ENCODE measurements around the gene ABTB2.

The ABTB2 gene

GRCh38 chr11:34351687-34352469, 5.9 kb downstream of the ABTB2 start:
- Histone ChIP-seq H3K27ac (ENCODE audit: low read depth, low read length, severe bottlenecking) (no peak overlapping the region), H3K9me3 (ENCODE audit: control insufficient read depth, low read length) (no peaks in the 10 kb centered on the region), H3K4me3 (ENCODE audit: extremely low read depth, insufficient read depth, low read length, poor library complexity, severe bottlenecking) (no peak overlapping the region), H3K4me1 (ENCODE audit: control insufficient read depth, insufficient read depth, low read length, poor library complexity, severe bottlenecking) (peaks cover 15% of the 10 kb centered on the region), H3K36me3 (ENCODE audit: control insufficient read depth, insufficient read depth, low read length) (no peaks in the 10 kb centered on the region)
- WGBS, 2 experiments (ENCODE audit: insufficient coverage in 2 of 2), result 100% methylated on average over 1 to 2 of the region's 4 CpGs

GRCh38 chr11:34351051-34351450, 6.8 kb downstream of the ABTB2 start:
- Histone ChIP-seq H3K27ac (ENCODE audit: low read depth, low read length, severe bottlenecking) (no peak overlapping the region), H3K9me3 (ENCODE audit: control insufficient read depth, low read length) (no peaks in the 10 kb centered on the region), H3K36me3 (ENCODE audit: control insufficient read depth, insufficient read depth, low read length) (no peaks in the 10 kb centered on the region), H3K4me3 (ENCODE audit: extremely low read depth, insufficient read depth, low read length, poor library complexity, severe bottlenecking) (no peak overlapping the region), H3K4me1 (ENCODE audit: control insufficient read depth, insufficient read depth, low read length, poor library complexity, severe bottlenecking) (peaks cover 21% of the 10 kb centered on the region)
- WGBS, 2 experiments (ENCODE audit: insufficient coverage in 2 of 2), result 79 to 87% methylated on average over 2 to 3 of the region's 3 CpGs

DNA sequence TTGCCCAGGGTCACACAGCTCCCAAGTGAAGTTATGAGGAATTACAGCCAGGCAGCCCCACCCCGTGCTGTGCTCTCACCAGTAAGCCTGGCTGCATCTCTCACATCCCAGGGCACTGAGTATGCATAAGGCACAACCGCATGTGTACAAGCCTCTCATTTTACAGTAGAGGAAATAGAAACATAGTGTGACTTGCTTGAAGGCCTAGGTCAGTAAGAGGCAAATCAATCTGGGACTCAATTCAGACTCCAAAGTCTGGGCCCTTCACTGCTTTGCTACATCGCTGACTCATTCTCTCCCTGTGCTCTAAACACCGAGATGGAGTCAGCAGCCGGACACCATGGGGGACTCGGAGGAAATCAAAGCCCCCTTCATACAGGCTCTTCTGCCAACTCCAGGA, 7.9 kb downstream of the ABTB2 start:
- 78 to 96% methylated on average over 4 to 5 of the region's 6 CpGs for WGBS, 2 experiments (ENCODE audit: insufficient coverage in 2 of 2)
- Histone ChIP-seq H3K27ac (ENCODE audit: low read depth, low read length, severe bottlenecking) (no peak overlapping the region), H3K36me3 (ENCODE audit: control insufficient read depth, insufficient read depth, low read length) (no peaks in the 10 kb centered on the region), H3K4me1 (ENCODE audit: control insufficient read depth, insufficient read depth, low read length, poor library complexity, severe bottlenecking) (peaks cover 25% of the 10 kb centered on the region), H3K4me3 (ENCODE audit: extremely low read depth, insufficient read depth, low read length, poor library complexity, severe bottlenecking) (no peak overlapping the region), H3K9me3 (ENCODE audit: control insufficient read depth, low read length) (no peaks in the 10 kb centered on the region)

DNA sequence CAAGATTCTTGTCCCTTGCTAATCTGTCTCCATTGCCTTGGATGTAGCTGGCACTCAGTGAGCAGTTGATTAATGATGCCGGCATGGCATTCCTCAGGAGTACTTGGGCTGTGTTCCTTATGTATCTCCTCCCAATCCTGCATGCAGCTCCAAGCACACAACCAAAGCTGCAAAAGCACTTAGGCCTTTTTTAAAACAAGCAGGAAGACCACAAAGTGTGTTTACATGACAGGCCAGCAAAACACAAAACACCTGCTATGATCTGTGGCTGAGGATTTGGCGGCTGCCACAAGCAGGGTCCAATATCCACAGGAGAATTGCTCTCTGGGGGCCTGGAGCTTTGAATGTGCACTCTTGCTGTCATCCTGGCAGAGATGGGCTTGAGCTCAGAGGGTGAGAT, 8.9 kb downstream of the ABTB2 start:
- Histone ChIP-seq H3K4me1 (ENCODE audit: control insufficient read depth, insufficient read depth, low read length, poor library complexity, severe bottlenecking) (peaks cover 21% of the 10 kb centered on the region), H3K4me3 (ENCODE audit: extremely low read depth, insufficient read depth, low read length, poor library complexity, severe bottlenecking) (no peak overlapping the region), H3K36me3 (ENCODE audit: control insufficient read depth, insufficient read depth, low read length) (no peaks in the 10 kb centered on the region), H3K9me3 (ENCODE audit: control insufficient read depth, low read length) (no peaks in the 10 kb centered on the region), H3K27ac (ENCODE audit: low read depth, low read length, severe bottlenecking) (no peak overlapping the region)
- 89 to 95% methylated on average over 2 of the region's 2 CpGs for WGBS, 2 experiments (ENCODE audit: insufficient coverage in 2 of 2)

DNA sequence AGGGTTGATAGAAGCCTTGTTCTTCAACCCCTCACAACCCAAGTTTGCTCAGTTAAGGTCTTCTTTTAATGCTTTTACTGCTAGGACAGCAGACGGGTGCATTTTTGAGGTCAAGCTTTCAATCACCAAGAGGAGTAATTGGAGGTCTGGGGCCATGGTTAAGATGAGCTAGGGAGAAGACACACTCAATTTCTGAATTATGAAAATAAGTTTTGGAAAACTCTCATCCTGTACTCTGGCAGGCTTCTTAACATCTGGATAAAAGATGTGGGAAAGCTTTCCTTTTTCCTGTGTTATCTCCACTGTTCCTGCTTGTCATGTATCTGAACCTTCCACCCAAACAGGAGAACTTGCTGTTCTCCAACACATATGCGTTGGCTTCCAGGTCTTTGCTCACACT, 9.7 kb downstream of the ABTB2 start:
- 90 to 95% methylated on average over 2 of the region's 2 CpGs for WGBS, 2 experiments (ENCODE audit: insufficient coverage in 2 of 2)
- peaks cover 21% of the 10 kb centered on the region for H3K4me1 ChIP-seq (ENCODE audit: control insufficient read depth, insufficient read depth, low read length, poor library complexity, severe bottlenecking)
- no peak overlapping the region for H3K27ac ChIP-seq (ENCODE audit: low read depth, low read length, severe bottlenecking)
- no peak overlapping the region for H3K4me3 ChIP-seq (ENCODE audit: extremely low read depth, insufficient read depth, low read length, poor library complexity, severe bottlenecking)
- H3K9me3 ChIP-seq (ENCODE audit: control insufficient read depth, low read length), result no peaks in the 10 kb centered on the region
- no peaks in the 10 kb centered on the region for H3K36me3 ChIP-seq (ENCODE audit: control insufficient read depth, insufficient read depth, low read length)

- no peak overlapping the region for H3K27ac ChIP-seq (ENCODE audit: low read depth, low read length, severe bottlenecking)
- peaks cover 27% of the 10 kb centered on the region for H3K4me1 ChIP-seq (ENCODE audit: control insufficient read depth, insufficient read depth, low read length, poor library complexity, severe bottlenecking)
- WGBS, 2 experiments (ENCODE audit: insufficient coverage in 2 of 2), result 83 to 94% methylated on average over 3 to 4 of the region's 6 CpGs
- no peaks in the 10 kb centered on the region for H3K36me3 ChIP-seq (ENCODE audit: control insufficient read depth, insufficient read depth, low read length)
- H3K4me3 ChIP-seq (ENCODE audit: extremely low read depth, insufficient read depth, low read length, poor library complexity, severe bottlenecking), result no peak overlapping the region
- no peaks in the 10 kb centered on the region for H3K9me3 ChIP-seq (ENCODE audit: control insufficient read depth, low read length)
Measured at GRCh38 chr11:34346551-34346950, 11.3 kb downstream of the ABTB2 start.

DNA sequence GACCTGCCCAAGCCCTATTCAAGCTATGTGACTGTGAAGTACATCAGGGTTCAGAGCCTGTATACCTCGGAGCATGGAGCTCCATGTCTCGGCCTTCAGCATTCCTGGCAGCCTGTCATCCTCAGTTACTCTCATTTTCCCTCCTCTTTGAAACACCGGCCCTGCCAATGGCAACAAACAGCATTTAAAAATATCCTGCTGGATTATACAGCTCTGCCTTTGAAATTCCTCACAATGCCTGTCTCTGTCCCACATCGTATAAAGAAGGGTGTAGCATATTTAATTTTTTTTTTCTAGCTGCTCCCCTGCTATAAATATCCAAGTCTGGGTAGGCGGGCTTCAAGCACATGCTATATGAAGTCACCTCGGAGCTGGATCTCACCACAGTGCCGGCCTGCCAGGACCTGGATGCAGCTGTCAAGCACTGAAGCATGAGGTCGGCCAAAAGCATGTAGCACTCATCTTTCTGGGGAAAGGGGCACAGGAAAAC, 11.8 kb downstream of the ABTB2 start:
- Histone ChIP-seq H3K36me3 (ENCODE audit: control insufficient read depth, insufficient read depth, low read length) (no peaks in the 10 kb centered on the region), H3K4me3 (ENCODE audit: extremely low read depth, insufficient read depth, low read length, poor library complexity, severe bottlenecking) (no peak overlapping the region), H3K27ac (ENCODE audit: low read depth, low read length, severe bottlenecking) (no peak overlapping the region), H3K9me3 (ENCODE audit: control insufficient read depth, low read length) (no peaks in the 10 kb centered on the region), H3K4me1 (ENCODE audit: control insufficient read depth, insufficient read depth, low read length, poor library complexity, severe bottlenecking) (peaks cover 27% of the 10 kb centered on the region)
- WGBS, 2 experiments (ENCODE audit: insufficient coverage in 2 of 2), result 94 to 95% methylated on average over 6 to 8 of the region's 8 CpGs

DNA sequence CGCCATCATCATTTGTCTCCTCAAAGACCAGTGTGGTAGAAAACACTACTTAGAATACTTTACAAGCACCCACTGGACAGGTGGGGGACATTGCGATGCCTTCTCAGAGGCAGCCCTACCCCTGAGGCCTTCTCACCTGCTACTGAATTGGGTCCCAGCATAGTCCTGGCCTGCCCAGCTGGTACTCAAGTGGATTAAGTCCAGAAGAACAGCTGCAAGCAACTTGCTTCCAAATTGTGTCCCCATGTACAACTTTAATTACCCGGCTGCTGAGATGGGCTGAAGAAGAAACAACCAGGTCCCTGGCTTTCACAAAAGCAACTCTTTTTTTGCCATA, 12.3 kb downstream of the ABTB2 start:
- Histone ChIP-seq H3K27ac (ENCODE audit: low read depth, low read length, severe bottlenecking) (no peak overlapping the region), H3K4me1 (ENCODE audit: control insufficient read depth, insufficient read depth, low read length, poor library complexity, severe bottlenecking) (peaks cover 27% of the 10 kb centered on the region), H3K9me3 (ENCODE audit: control insufficient read depth, low read length) (no peaks in the 10 kb centered on the region), H3K36me3 (ENCODE audit: control insufficient read depth, insufficient read depth, low read length) (no peaks in the 10 kb centered on the region), H3K4me3 (ENCODE audit: extremely low read depth, insufficient read depth, low read length, poor library complexity, severe bottlenecking) (no peak overlapping the region)
- 90 to 100% methylated on average over 2 of the region's 3 CpGs for WGBS, 2 experiments (ENCODE audit: insufficient coverage in 2 of 2)

DNA sequence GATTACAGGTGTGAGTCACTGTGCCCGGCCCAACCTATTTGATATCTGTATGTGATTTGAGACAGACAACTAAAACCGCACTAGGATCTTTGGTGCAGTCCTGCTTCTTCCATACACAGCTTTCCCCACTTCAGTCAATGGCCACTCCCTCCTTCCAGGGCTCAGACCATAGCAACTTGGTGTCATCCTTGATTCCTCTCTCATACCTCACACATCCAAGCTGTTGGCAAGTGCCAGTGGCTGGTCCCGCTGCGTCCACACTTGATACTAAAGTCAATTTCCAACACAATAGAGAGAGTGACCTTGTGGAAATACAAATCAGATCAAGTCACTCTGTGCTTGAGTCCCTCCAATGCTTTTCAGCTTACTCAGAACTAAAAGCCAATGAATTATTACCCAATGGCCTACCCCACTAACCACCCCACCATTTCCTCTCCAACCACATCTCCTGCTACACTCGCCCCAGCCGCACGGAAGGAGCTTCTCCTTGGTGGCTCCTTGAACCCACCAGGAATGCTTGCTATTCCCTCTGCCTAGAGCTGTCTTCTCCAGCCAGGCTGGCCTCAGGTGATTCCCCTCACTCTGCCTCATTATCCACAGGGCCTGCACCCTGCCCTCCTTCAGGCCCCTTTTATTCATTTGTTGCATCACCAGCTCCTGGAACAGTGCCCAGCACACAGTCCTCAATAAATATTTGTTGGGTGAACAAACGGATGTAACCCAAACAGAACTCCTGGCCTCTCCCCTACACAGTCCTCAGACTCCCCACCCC, 12.9 kb downstream of the ABTB2 start:
- Histone ChIP-seq H3K36me3 (ENCODE audit: control insufficient read depth, insufficient read depth, low read length) (no peaks in the 10 kb centered on the region), H3K9me3 (ENCODE audit: control insufficient read depth, low read length) (no peaks in the 10 kb centered on the region), H3K27ac (ENCODE audit: low read depth, low read length, severe bottlenecking) (no peak overlapping the region), H3K4me1 (ENCODE audit: control insufficient read depth, insufficient read depth, low read length, poor library complexity, severe bottlenecking) (peaks cover 27% of the 10 kb centered on the region), H3K4me3 (ENCODE audit: extremely low read depth, insufficient read depth, low read length, poor library complexity, severe bottlenecking) (no peak overlapping the region)
- 98 to 100% methylated on average over 4 to 6 of the region's 8 CpGs for WGBS, 2 experiments (ENCODE audit: insufficient coverage in 2 of 2)

- no peak overlapping the region for H3K4me3 ChIP-seq (ENCODE audit: extremely low read depth, insufficient read depth, low read length, poor library complexity, severe bottlenecking)
- no peaks in the 10 kb centered on the region for H3K9me3 ChIP-seq (ENCODE audit: control insufficient read depth, low read length)
- no peaks in the 10 kb centered on the region for H3K36me3 ChIP-seq (ENCODE audit: control insufficient read depth, insufficient read depth, low read length)
- 93 to 97% methylated on average over 4 to 6 of the region's 6 CpGs for WGBS, 2 experiments (ENCODE audit: insufficient coverage in 2 of 2)
- peaks cover 24% of the 10 kb centered on the region for H3K4me1 ChIP-seq (ENCODE audit: control insufficient read depth, insufficient read depth, low read length, poor library complexity, severe bottlenecking)
- no peak overlapping the region for H3K27ac ChIP-seq (ENCODE audit: low read depth, low read length, severe bottlenecking)
Measured at GRCh38 chr11:34344410-34344767, 13.4 kb downstream of the ABTB2 start.

GRCh38 chr11:34343686-34344085, 14.1 kb downstream of the ABTB2 start:
- 97 to 100% methylated on average over 4 to 5 of the region's 6 CpGs for WGBS, 2 experiments (ENCODE audit: insufficient coverage in 2 of 2)
- Histone ChIP-seq H3K9me3 (ENCODE audit: control insufficient read depth, low read length) (no peaks in the 10 kb centered on the region), H3K4me3 (ENCODE audit: extremely low read depth, insufficient read depth, low read length, poor library complexity, severe bottlenecking) (no peak overlapping the region), H3K27ac (ENCODE audit: low read depth, low read length, severe bottlenecking) (no peak overlapping the region), H3K36me3 (ENCODE audit: control insufficient read depth, insufficient read depth, low read length) (no peaks in the 10 kb centered on the region), H3K4me1 (ENCODE audit: control insufficient read depth, insufficient read depth, low read length, poor library complexity, severe bottlenecking) (peaks cover 29% of the 10 kb centered on the region)

All from mesodermal cell (in vitro differentiated cells).